Measurements from ENCODE around the gene CIART.
A peak's percentile ranks its signal among the peaks of the same experiment; 100 is the strongest.
"Not testable (repeated sequence)": the region's sequence is repeated elsewhere in the genome, so short reads cannot be mapped to it uniquely, and the experiment has no call there.

CIART gene

GRCh38 chr1:150309758-150310508 is 27.6 kb downstream of the CIART start:
- Histone ChIP-seq H3K27ac (ENCODE audit: low read depth, low read length, severe bottlenecking) (no peak overlapping the region), H3K4me1 (ENCODE audit: control insufficient read depth, insufficient read depth, low read length, poor library complexity, severe bottlenecking) (no peaks in the 10 kb centered on the region), H3K36me3 (ENCODE audit: control insufficient read depth, insufficient read depth, low read length) (peaks cover 45% of the 10 kb centered on the region), H3K9me3 (ENCODE audit: control insufficient read depth, low read length) (no peaks in the 10 kb centered on the region), H3K4me3 (ENCODE audit: extremely low read depth, insufficient read depth, low read length, poor library complexity, severe bottlenecking) (no peak overlapping the region)
- 94 to 100% methylated on average over 2 to 10 of the region's 10 CpGs for WGBS, 2 experiments (ENCODE audit: insufficient coverage in 2 of 2)

DNA sequence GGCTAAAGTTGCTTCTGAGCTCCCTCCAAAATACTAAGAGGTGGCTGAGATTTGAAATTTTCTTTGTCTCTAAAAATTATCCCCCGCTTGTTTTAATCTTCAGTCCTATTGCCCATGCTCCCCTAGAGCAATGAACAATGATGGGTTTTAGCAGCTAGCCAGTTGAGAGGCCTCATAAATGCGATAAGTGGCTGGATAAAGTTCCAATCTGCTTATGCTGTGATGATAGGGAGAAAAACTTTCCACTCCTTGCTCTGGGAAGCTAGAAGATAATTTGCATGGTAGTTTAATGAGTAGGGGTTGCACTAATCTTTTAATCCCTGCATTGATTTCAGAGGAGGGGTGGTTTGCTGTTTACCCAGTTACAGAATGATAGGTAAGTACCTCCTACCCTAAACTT is 29.4 kb downstream of the CIART start:
- Histone ChIP-seq H3K4me1 (ENCODE audit: control insufficient read depth, insufficient read depth, low read length, poor library complexity, severe bottlenecking) (no peaks in the 10 kb centered on the region), H3K9me3 (ENCODE audit: control insufficient read depth, low read length) (no peaks in the 10 kb centered on the region), H3K4me3 (ENCODE audit: extremely low read depth, insufficient read depth, low read length, poor library complexity, severe bottlenecking) (no peak overlapping the region), H3K36me3 (ENCODE audit: control insufficient read depth, insufficient read depth, low read length) (peaks cover 30% of the 10 kb centered on the region), H3K27ac (ENCODE audit: low read depth, low read length, severe bottlenecking) (no peak overlapping the region)
- WGBS, 2 experiments (ENCODE audit: insufficient coverage in 2 of 2): 100% methylated on average over 1 of the region's 2 CpGs

- WGBS, 2 experiments (ENCODE audit: insufficient coverage in 2 of 2): 67 to 94% methylated on average over 1 to 3 of the region's 4 CpGs
These were observed 32.3 kb downstream of the CIART start for GRCh38 chr1:150314691-150315090.

GRCh38 chr1:150320667-150320978 is 38.3 kb downstream of the CIART start:
- Histone ChIP-seq H3K4me3 (ENCODE audit: extremely low read depth, insufficient read depth, low read length, poor library complexity, severe bottlenecking) (peak overlapping the region; percentile 94), H3K9me3 (ENCODE audit: control insufficient read depth, low read length) (peaks cover 3% of the 10 kb centered on the region), H3K27ac (ENCODE audit: low read depth, low read length, severe bottlenecking) (no peak overlapping the region), H3K36me3 (ENCODE audit: control insufficient read depth, insufficient read depth, low read length) (peaks cover 29% of the 10 kb centered on the region), H3K4me1 (ENCODE audit: control insufficient read depth, insufficient read depth, low read length, poor library complexity, severe bottlenecking) (peaks cover 3% of the 10 kb centered on the region)
- WGBS, 2 experiments (ENCODE audit: insufficient coverage in 2 of 2): 97 to 99% methylated on average over 8 of the region's 8 CpGs

More at GRCh38 chr1:150314691-150315090, 32.3 kb downstream of the CIART start:
- not testable (repeated sequence) for H3K9me3 ChIP-seq (ENCODE audit: control insufficient read depth, low read length); H3K4me1 ChIP-seq (ENCODE audit: control insufficient read depth, insufficient read depth, low read length, poor library complexity, severe bottlenecking); H3K36me3 ChIP-seq (ENCODE audit: control insufficient read depth, insufficient read depth, low read length); H3K27ac ChIP-seq (ENCODE audit: low read depth, low read length, severe bottlenecking); H3K4me3 ChIP-seq (ENCODE audit: extremely low read depth, insufficient read depth, low read length, poor library complexity, severe bottlenecking)

DNA sequence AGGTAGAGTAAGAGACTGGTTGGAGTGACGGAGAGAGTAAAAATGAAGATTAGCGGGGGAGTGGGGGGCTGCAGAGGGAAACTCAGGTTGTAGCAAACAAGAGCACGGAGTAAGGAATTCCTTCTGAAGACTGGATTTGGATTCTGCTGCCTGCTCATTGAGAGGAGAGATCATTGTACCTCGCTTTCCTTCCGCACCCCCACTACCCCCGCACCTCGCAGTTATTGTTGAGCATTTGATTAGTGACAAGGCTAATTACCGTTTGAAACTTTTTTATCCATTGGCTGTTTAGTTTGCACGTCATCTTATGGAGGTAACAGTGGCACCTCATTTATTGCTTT is 39.4 kb downstream of the CIART start:
- H3K9me3 ChIP-seq (ENCODE audit: control insufficient read depth, low read length): peaks cover 3% of the 10 kb centered on the region
- peak overlapping the region; percentile 84 for H3K27ac ChIP-seq (ENCODE audit: low read depth, low read length, severe bottlenecking)
- 0% methylated on average over 2 to 9 of the region's 9 CpGs for WGBS, 2 experiments (ENCODE audit: insufficient coverage in 2 of 2)
- peak overlapping the region; percentile 94 for H3K4me3 ChIP-seq (ENCODE audit: extremely low read depth, insufficient read depth, low read length, poor library complexity, severe bottlenecking)
- peaks cover 41% of the 10 kb centered on the region for H3K36me3 ChIP-seq (ENCODE audit: control insufficient read depth, insufficient read depth, low read length)
- H3K4me1 ChIP-seq (ENCODE audit: control insufficient read depth, insufficient read depth, low read length, poor library complexity, severe bottlenecking): peaks cover 3% of the 10 kb centered on the region

DNA sequence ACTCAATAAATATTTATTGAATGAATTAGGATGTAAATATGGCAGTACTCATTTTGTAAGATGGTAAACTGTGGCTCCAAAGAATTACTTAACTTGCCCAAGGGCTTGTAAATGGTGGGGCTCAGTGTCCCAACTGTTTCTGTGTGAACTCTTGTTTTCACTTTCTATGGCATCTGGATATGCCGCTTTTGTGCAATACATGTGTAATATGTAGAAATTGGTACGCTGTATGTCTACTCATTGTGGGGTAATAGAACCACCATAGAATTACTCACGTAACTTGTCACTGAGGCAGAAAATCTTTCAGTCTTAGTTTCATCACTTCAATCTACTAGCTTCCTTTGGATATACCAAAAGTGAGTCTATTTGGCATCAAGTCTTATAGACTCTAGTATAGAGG is 40.0 kb downstream of the CIART start:
- Histone ChIP-seq H3K36me3 (ENCODE audit: control insufficient read depth, insufficient read depth, low read length) (peaks cover 46% of the 10 kb centered on the region), H3K4me1 (ENCODE audit: control insufficient read depth, insufficient read depth, low read length, poor library complexity, severe bottlenecking) (peaks cover 3% of the 10 kb centered on the region), H3K27ac (ENCODE audit: low read depth, low read length, severe bottlenecking) (no peak overlapping the region), H3K4me3 (ENCODE audit: extremely low read depth, insufficient read depth, low read length, poor library complexity, severe bottlenecking) (peak overlapping the region; percentile 94), H3K9me3 (ENCODE audit: control insufficient read depth, low read length) (peaks cover 3% of the 10 kb centered on the region)
- WGBS, 2 experiments (ENCODE audit: insufficient coverage in 2 of 2): 100% methylated on average over 1 of the region's 3 CpGs; no CpG with 5 or more reads in 1 of the 2 experiments

DNA sequence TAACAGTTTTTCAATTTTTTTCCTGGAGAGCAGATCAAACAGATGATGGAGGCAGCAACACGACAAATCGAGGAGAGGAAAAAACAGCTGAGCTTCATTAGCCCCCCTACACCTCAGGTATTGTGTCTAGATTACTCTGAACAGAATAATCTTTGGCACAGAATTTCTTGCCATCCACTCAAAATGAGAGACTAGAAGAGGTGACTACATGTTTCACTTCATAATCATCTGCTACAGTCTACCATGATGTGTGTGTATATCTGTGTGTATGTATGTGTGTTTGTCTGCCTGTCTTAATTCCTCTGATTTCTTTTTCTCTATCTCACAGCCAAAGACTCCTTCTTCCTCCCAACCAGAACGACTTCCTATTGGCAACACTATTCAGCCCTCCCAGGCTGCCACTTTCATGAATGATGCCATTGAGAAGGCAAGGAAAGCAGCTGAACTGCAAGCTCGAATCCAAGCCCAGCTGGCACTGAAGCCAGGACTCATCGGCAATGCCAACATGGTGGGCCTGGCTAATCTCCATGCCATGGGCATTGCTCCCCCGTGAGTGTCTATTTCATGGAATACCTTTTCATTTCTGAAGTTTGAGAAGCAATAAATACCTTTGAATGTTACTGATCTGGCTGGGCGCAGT is 50.4 kb downstream of the CIART start:
- H3K36me3 ChIP-seq (ENCODE audit: control insufficient read depth, insufficient read depth, low read length): peaks cover 93% of the 10 kb centered on the region
- H3K9me3 ChIP-seq (ENCODE audit: control insufficient read depth, low read length): no peaks in the 10 kb centered on the region
- H3K27ac ChIP-seq (ENCODE audit: low read depth, low read length, severe bottlenecking): no peak overlapping the region
- no peaks in the 10 kb centered on the region for H3K4me1 ChIP-seq (ENCODE audit: control insufficient read depth, insufficient read depth, low read length, poor library complexity, severe bottlenecking)
- no peak overlapping the region for H3K4me3 ChIP-seq (ENCODE audit: extremely low read depth, insufficient read depth, low read length, poor library complexity, severe bottlenecking)
- 100% methylated on average over 6 of the region's 7 CpGs for WGBS, 2 experiments (ENCODE audit: insufficient coverage in 2 of 2)
